C4-2B (cell line): ENCODE results near the gene AXIN2.

Source experiments
- ZFX ChIP-seq: fragments of 450-650 bp; IDR thresholded peaks from 2 replicates; pipeline ENCODE4 v1.6.1; 2017
- TF ChIP-seq, protein P1 (sequence below): fragments of 450-650 bp; conservative IDR thresholded peaks from 2 replicates; pipeline ENCODE4 v1.5.1; 2017; ENCODE audit warnings: mild to moderate bottlenecking

DNA sequence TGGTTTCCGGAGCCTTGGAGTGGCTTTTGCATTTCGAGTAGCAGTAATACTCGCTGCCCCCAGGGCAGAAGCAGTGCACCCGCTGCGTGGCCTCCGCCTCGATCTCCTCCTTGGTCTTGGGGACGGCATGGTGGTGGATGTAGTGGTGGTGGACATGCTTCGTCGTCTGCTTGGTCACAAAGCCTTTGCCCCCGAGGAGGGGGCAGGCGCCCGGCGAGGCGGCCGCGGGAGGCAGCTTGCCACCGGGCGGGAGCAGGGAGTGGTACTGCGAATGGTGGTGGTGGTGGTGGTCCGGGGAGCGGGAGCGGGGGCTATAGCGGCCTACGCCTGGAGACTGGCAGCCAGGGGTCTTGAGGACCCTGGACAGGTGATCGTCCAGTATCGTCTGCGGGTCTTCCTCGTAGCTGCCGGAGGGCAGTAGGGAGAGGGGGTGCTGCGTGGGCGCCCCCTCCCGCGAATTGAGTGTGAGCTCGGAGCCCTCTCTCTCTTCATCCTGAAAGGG is 24.1 kb downstream of the AXIN2 start:
- TF ChIP-seq, protein P1, sequence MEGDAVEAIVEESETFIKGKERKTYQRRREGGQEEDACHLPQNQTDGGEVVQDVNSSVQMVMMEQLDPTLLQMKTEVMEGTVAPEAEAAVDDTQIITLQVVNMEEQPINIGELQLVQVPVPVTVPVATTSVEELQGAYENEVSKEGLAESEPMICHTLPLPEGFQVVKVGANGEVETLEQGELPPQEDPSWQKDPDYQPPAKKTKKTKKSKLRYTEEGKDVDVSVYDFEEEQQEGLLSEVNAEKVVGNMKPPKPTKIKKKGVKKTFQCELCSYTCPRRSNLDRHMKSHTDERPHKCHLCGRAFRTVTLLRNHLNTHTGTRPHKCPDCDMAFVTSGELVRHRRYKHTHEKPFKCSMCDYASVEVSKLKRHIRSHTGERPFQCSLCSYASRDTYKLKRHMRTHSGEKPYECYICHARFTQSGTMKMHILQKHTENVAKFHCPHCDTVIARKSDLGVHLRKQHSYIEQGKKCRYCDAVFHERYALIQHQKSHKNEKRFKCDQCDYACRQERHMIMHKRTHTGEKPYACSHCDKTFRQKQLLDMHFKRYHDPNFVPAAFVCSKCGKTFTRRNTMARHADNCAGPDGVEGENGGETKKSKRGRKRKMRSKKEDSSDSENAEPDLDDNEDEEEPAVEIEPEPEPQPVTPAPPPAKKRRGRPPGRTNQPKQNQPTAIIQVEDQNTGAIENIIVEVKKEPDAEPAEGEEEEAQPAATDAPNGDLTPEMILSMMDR, result no peak
- no peak for TF ChIP-seq ZFX
